HepG2 (cell line): ENCODE results near the gene FBLIM1.

Source experiments
- EZH2 ChIP-seq: conservative IDR thresholded peaks from 2 replicates; pipeline ENCODE4 v1.6.1; 2012; ENCODE audit warnings: mild to moderate bottlenecking, low read depth, low read length, moderate library complexity
- JUNB ChIP-seq: sonication (generic); formaldehyde crosslinking; IDR thresholded peaks from 2 replicates; pipeline ENCODE4 v1.8.0; 2022; ENCODE audit warnings: missing genetic modification reagents, mild to moderate bottlenecking, borderline replicate concordance
- KAT7 ChIP-seq: IDR thresholded peaks from 2 replicates; pipeline ENCODE4 v1.6.1; 2018; ENCODE audit warnings: borderline replicate concordance, missing compliant biosample characterization
- MXI1 ChIP-seq: IDR thresholded peaks from 3 replicates; pipeline ENCODE4 v1.6.1; 2012; ENCODE audit warnings: low read depth, low read length, inconsistent platforms, borderline replicate concordance
- PATZ1 ChIP-seq: sonication (generic); formaldehyde crosslinking; IDR thresholded peaks from 2 replicates; pipeline ENCODE4 v1.4.0; 2020; ENCODE audit warnings: missing genetic modification reagents
- POLR2A ChIP-seq, 2 experiments: IDR thresholded peaks; 2 replicates each; pipeline ENCODE4 v1.6.1; 2011; ENCODE audit warnings: low read depth in 2 of 2, low read length in 2 of 2, mild to moderate bottlenecking in 1 of 2, moderate library complexity in 1 of 2; ENCODE audit not compliant: insufficient read depth in 1 of 2
- TAF1 ChIP-seq: sonication (generic); formaldehyde crosslinking; IDR thresholded peaks from 2 replicates; pipeline ENCODE4 v1.4.0; 2020; ENCODE audit warnings: missing genetic modification reagents
- U2AF1 ChIP-seq: fragments of 200-400 bp; formaldehyde crosslinking; optimal IDR thresholded peaks from 2 replicates; pipeline ENCODE3; 2017; ENCODE audit warnings: mild to moderate bottlenecking, low read depth, low read length
- ZBTB49 ChIP-seq: sonication (generic); formaldehyde crosslinking; IDR thresholded peaks from 2 replicates; pipeline ENCODE4 v1.4.0; 2020; ENCODE audit warnings: missing genetic modification reagents, borderline replicate concordance
- ZNF264 ChIP-seq: sonication (generic); formaldehyde crosslinking; IDR thresholded peaks from 2 replicates; pipeline ENCODE4 v1.4.0; 2020; ENCODE audit warnings: missing genetic modification reagents
- ZNF274 ChIP-seq: sonication (generic); formaldehyde crosslinking; IDR thresholded peaks from 2 replicates; pipeline ENCODE4 v1.5.1; 2020; ENCODE audit warnings: mild to moderate bottlenecking, missing genetic modification reagents
- ZNF761 ChIP-seq: sonication (generic); formaldehyde crosslinking; conservative IDR thresholded peaks from 2 replicates; pipeline ENCODE4 v1.4.0; 2020; ENCODE audit warnings: mild to moderate bottlenecking, missing genetic modification reagents

- TF ChIP-seq MXI1 (no peak), ZNF264 (CRISPR knock-in tag) (no peak), U2AF1 (no peak), PATZ1 (no peak), ZBTB49 (CRISPR knock-in tag) (no peak), TAF1 (CRISPR knock-in tag) (no peak), EZH2 (no peak), KAT7 (no peak), POLR2A (IDR thresholded peaks at IDR 0.05; ENCODE audit: insufficient read depth in 1 of 2, low read depth in 2 of 2, low read length in 2 of 2) (no peak), ZNF274 (CRISPR knock-in tag) (no peak), JUNB (CRISPR knock-in tag) (no peak), ZNF761 (CRISPR knock-in tag) (no peak)
These were observed 4.0 kb downstream of the FBLIM1 start for GRCh38 chr1:15762546-15762945.
